Motor neuron (in vitro differentiated cells): ENCODE measurements around the gene ITGB1BP1. TPM values are rescaled to one million over a fixed set of nuclear protein-coding genes. Genes with fewer than 3 reads are reported as not detected.

Experiments used
- ATAC-seq, 8 experiments: fragments of 200-7000 bp; cut with Tn5 transposase; replicated peaks in 6 of 8; 2 replicates each; pipeline ENCODE4 v1.8.0; 2021; ENCODE audit warnings: mild to moderate bottlenecking in 8 of 8, moderate library complexity in 8 of 8
- H3K27ac ChIP-seq, 2 donors: fragments of 250-450 bp; sonication (Bioruptor Pico); 2 replicates each; pipeline ENCODE4 v1.9.0; 2021; ENCODE audit warnings: antibody characterized with exemption in 2 of 2, mild to moderate bottlenecking in 2 of 2, moderate library complexity in 1 of 2
- H3K4me1 ChIP-seq, 2 donors: fragments of 250-450 bp; sonication (Bioruptor Pico); replicated peaks in 1 of 2; 2 replicates each; pipeline ENCODE4 v1.6.1; 2021; ENCODE audit warnings: antibody characterized with exemption in 2 of 2, mild to moderate bottlenecking in 2 of 2, moderate library complexity in 1 of 2
- H3K4me3 ChIP-seq, 5 donors: fragments of 250-450 bp; sonication (Bioruptor Pico); 2 replicates each; pipeline ENCODE4 v1.9.0; 2021; ENCODE audit warnings: antibody characterized with exemption in 5 of 5, mild to moderate bottlenecking in 5 of 5, moderate library complexity in 4 of 5
- WGBS, 10 experiments: fragments of 450-650 bp; shearing (Covaris generic); methylation state at CpG; one replicate each; pipeline ENCODE4 v1.0.0; 2022; 5-methylcytosine and 5-hydroxymethylcytosine counted together
- in situ Hi-C, 9 experiments: fragments of 400-800 bp; cut with MboI; loops; one replicate each; pipeline ENCODE4 v1.15.0; 2021; ENCODE audit warnings: low sequenced_read_pairs in 9 of 9, low pct_unique_long_range_greater_than_20kb in 2 of 9; ENCODE audit not compliant: unreplicated experiment in 9 of 9
- total RNA-seq, 8 experiments: library from RNA; unstranded; fragments of 300-600 nt; gene quantifications; 2 replicates each; pipeline versions ENCODE4 v1.2.3 to v1.2.4, GENCODE V29; 2022

Gene ITGB1BP1
- total RNA-seq, 8 experiments from 2014 or later, result 25.0 to 61.2 (median 38.5) TPM

- no peak for ATAC-seq
- peaks cover 11 to 16% of the 10 kb centered on the region in 2 donors for H3K4me1 ChIP-seq
Observed at GRCh38 chr2:9390991-9391390, 32.3 kb downstream of the ITGB1BP1 start.

GRCh38 chr2:9390151-9390850 lies 33.0 kb downstream of the ITGB1BP1 start:
- 80 to 100% (median 92%) methylated on average over 1 to 6 of the region's 7 CpGs; no CpG with 5 or more reads in 3 of the 10 experiments for WGBS, 10 experiments
- no peak overlapping the region for H3K4me3 ChIP-seq
- peaks cover 11 to 16% of the 10 kb centered on the region in 2 donors for H3K4me1 ChIP-seq
- no peak overlapping the region for H3K27ac ChIP-seq
- ATAC-seq, result no peak
- in situ Hi-C loops, result no loop called here

More at GRCh38 chr2:9390991-9391390, 32.3 kb downstream of the ITGB1BP1 start:
- Histone ChIP-seq H3K4me3 (no peak overlapping the region), H3K27ac (no peak overlapping the region)
- in situ Hi-C loops, result no loop called here
- WGBS, 10 experiments, result 60 to 100% (median 96%) methylated on average over 1 to 12 of the region's 19 CpGs; no CpG with 5 or more reads in 1 of the 10 experiments

- no peak overlapping the region for H3K27ac ChIP-seq
- 78 to 100% (median 94%) methylated on average over 1 to 18 of the region's 28 CpGs; no CpG with 5 or more reads in 1 of the 10 experiments for WGBS, 10 experiments
- peak in 5 of 8 experiments; percentile 91 to 95 (median 94) for ATAC-seq
Observed at GRCh38 chr2:9388950-9389911, 34.1 kb downstream of the ITGB1BP1 start.

GRCh38 chr2:9388199-9388681 lies 35.1 kb downstream of the ITGB1BP1 start:
- WGBS, 10 experiments, result 83 to 100% (median 94%) methylated on average over 1 to 4 of the region's 11 CpGs; no CpG with 5 or more reads in 6 of the 10 experiments
- Histone ChIP-seq H3K4me1 (peaks cover 8 to 12% of the 10 kb centered on the region in 2 donors), H3K27ac (no peak overlapping the region), H3K4me3 (no peak overlapping the region)
- ATAC-seq, result no peak
- in situ Hi-C loops, result no loop called here

More at GRCh38 chr2:9388950-9389911, 34.1 kb downstream of the ITGB1BP1 start:
- in situ Hi-C loops, result no loop called here
- H3K4me1 ChIP-seq, result peaks cover 11 to 16% of the 10 kb centered on the region in 2 donors
- H3K4me3 ChIP-seq, result no peak overlapping the region

GRCh38 chr2:9385841-9386240 lies 37.5 kb downstream of the ITGB1BP1 start:
- Histone ChIP-seq H3K27ac (no peak overlapping the region), H3K4me3 (no peak overlapping the region), H3K4me1 (no peaks in the 10 kb centered on the region)
- in situ Hi-C loops, result no loop called here
- WGBS, 10 experiments, result 40 to 100% (median 96%) methylated on average over 1 to 5 of the region's 6 CpGs; no CpG with 5 or more reads in 1 of the 10 experiments
- ATAC-seq, result no peak

GRCh38 chr2:9384521-9384920 lies 38.8 kb downstream of the ITGB1BP1 start:
- in situ Hi-C loops, result no loop called here
- 70 to 100% (median 100%) methylated on average over 1 to 4 of the region's 4 CpGs; no CpG with 5 or more reads in 5 of the 10 experiments for WGBS, 10 experiments

GRCh38 chr2:9382604-9383235 lies 40.6 kb downstream of the ITGB1BP1 start:
- Histone ChIP-seq H3K4me1 (no peaks in the 10 kb centered on the region), H3K4me3 (no peak overlapping the region), H3K27ac (no peak overlapping the region)
- 60 to 100% (median 100%) methylated on average over 1 to 5 of the region's 6 CpGs; no CpG with 5 or more reads in 1 of the 10 experiments for WGBS, 10 experiments
- ATAC-seq, result no peak
- in situ Hi-C loops, result no loop called here

More at GRCh38 chr2:9384521-9384920, 38.8 kb downstream of the ITGB1BP1 start:
- no peaks in the 10 kb centered on the region for H3K4me1 ChIP-seq
- H3K27ac ChIP-seq, result no peak overlapping the region
- no peak overlapping the region for H3K4me3 ChIP-seq
- ATAC-seq, result no peak

GRCh38 chr2:9380702-9381628 lies 42.4 kb downstream of the ITGB1BP1 start:
- in situ Hi-C loops, result no loop called here
- ATAC-seq, result peak in 6 of 8 experiments; percentile 18 to 82 (median 64)

GRCh38 chr2:9379391-9379755 lies 44.0 kb downstream of the ITGB1BP1 start:
- Histone ChIP-seq H3K27ac (no peak overlapping the region), H3K4me3 (no peak overlapping the region), H3K4me1 (no peaks in the 10 kb centered on the region)
- whole genome bisulfite sequencing, 10 experiments, result 88 to 100% (median 100%) methylated on average over 1 to 4 of the region's 5 CpGs; no CpG with 5 or more reads in 4 of the 10 experiments
- ATAC-seq, result no peak
- in situ Hi-C loops, result no loop called here

More at GRCh38 chr2:9380702-9381628, 42.4 kb downstream of the ITGB1BP1 start:
- Histone ChIP-seq H3K27ac (no peak overlapping the region), H3K4me1 (no peaks in the 10 kb centered on the region), H3K4me3 (no peak overlapping the region)
- WGBS, 10 experiments, result 19 to 100% (median 92%) methylated on average over 1 to 12 of the region's 18 CpGs; no CpG with 5 or more reads in 1 of the 10 experiments

GRCh38 chr2:9378433-9379390 lies 44.6 kb downstream of the ITGB1BP1 start:
- Histone ChIP-seq H3K4me3 (no peak overlapping the region), H3K4me1 (no peaks in the 10 kb centered on the region), H3K27ac (no peak overlapping the region)
- WGBS, 10 experiments, result 57 to 90% (median 86%) methylated on average over 3 to 22 of the region's 30 CpGs; no CpG with 5 or more reads in 5 of the 10 experiments
- ATAC-seq, result peak in 7 of 8 experiments; percentile 60 to 89 (median 79)
- in situ Hi-C loops, result no loop called here
